GM20000 (cell line): ENCODE measurements around the gene PSMB3.

ENCODE experiments used
- DNase-seq: peaks from one replicate; pipeline ENCODE4 v3.0.0; 2012; ENCODE audit warnings: low spot score
- TF ChIP-seq, protein P1 (sequence below): IDR thresholded peaks from 2 replicates; pipeline ENCODE4 v1.5.1; 2012; ENCODE audit warnings: mild to moderate bottlenecking, control low read depth; ENCODE audit errors: extremely low read depth, missing control alignments

The PSMB3 gene

DNA sequence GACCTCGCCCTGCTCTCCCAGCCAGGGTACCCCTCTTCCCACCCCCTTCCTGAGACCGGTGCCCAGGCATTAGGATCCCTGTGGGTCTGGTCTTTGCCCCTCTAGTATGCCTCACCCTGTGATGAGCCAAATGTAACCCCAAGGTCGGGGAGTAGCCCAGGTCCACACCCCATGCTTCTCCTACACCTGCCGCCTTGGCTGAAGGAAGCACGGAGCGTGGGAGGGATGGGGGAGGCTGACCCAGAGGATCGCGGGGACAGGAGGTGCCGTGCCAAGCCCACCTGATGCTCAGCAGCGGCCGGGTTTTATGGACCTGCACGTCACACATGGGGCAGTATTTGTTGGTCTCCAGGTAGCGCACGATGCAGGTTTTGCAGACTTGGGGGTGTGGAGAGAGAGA is 13.2 kb upstream of the PSMB3 start:
- TF ChIP-seq, protein P1, sequence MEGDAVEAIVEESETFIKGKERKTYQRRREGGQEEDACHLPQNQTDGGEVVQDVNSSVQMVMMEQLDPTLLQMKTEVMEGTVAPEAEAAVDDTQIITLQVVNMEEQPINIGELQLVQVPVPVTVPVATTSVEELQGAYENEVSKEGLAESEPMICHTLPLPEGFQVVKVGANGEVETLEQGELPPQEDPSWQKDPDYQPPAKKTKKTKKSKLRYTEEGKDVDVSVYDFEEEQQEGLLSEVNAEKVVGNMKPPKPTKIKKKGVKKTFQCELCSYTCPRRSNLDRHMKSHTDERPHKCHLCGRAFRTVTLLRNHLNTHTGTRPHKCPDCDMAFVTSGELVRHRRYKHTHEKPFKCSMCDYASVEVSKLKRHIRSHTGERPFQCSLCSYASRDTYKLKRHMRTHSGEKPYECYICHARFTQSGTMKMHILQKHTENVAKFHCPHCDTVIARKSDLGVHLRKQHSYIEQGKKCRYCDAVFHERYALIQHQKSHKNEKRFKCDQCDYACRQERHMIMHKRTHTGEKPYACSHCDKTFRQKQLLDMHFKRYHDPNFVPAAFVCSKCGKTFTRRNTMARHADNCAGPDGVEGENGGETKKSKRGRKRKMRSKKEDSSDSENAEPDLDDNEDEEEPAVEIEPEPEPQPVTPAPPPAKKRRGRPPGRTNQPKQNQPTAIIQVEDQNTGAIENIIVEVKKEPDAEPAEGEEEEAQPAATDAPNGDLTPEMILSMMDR = no peak
- DNase-seq = no peak

DNA sequence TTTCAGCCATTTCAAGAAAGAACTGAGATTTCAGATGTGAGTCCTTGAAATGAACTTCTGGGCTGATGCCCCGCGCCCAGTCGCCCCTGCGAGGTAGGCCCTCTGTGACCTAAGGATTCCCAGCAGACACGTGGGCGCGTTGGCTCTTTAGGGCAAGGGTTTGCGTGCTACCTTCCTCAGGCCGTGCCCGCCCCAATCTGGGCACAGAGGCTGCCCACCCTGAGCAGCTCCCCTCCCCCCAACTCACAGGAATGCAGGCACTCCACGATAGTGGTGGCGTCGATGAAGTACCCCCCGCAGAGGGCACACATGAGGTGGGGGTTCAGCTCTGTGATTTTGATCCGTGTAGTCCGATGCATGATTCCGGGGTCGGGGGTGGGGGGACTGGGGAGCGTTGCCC is 12.5 kb upstream of the PSMB3 start:
- no peak for DNase-seq
- TF ChIP-seq, protein P1 = no peak

DNA sequence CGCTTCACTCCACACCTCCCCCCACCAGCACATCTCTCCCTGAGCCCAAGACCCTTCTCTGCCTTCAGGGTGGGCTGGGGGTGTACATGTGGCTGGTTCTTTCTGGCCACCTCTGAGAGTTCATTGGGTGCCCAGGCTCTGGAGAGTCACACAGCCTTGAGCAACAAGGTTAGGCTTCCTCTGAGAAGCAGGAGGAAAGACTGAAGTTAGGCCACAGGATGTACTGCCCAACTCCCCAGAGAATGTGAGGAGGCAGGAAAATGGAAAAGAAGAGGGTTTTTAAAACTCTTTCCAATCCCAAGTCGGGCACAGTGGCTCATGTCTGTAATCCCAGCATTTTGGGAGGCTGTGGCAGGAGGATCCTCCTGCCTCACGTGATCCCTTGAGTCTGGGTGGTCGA is 11.7 kb upstream of the PSMB3 start:
- peak; percentile 12 for DNase-seq
- TF ChIP-seq, protein P1 = no peak

GRCh38 chr17:38741461-38741860 is 11.1 kb upstream of the PSMB3 start:
- no peak for DNase-seq
- TF ChIP-seq, protein P1 = no peak

- no peak for DNase-seq
- TF ChIP-seq, protein P1 = no peak
These were observed 10.6 kb upstream of the PSMB3 start for GRCh38 chr17:38741921-38742410.

DNA sequence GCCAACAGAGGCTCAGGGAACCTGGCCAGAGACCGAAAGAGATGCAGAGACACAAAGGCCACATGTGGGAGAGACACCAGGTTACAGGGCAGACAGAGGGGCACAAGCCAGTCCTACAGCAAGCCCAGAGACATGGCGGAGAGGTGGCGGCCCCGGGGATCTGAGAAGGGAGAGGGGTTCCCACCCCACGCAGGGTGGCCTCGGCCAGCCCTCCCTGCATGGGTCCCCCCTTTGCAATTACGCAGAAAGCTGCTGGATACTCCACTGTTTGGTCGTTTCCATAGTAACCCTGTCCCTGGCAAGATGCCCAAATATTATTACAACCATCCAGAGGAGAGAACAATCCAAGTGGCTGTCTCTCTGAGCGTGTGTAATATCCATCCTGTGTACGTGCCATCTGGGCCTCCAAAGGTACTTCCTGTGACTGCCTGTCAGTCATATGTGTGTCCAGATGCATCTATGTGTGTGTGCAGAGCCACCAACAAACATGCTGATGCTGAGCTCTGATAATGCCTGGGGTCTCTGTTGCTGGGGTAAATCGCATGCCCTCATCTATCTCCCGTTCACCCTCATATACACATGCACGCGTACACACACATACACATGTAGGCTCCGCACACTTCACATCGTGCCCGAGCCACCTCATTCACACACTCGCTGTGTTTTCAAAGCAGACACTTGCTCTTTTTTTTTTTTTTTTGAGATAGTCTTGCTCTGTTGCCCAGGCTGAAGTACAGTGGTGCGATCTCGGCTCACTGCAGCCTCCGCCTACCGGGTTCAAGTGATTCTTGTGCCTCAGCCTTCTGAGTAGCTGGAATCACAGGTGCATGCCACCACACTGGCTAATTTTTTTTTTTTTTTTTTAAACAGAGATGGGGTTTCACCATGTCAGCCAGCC is 9.9 kb upstream of the PSMB3 start:
- TF ChIP-seq, protein P1 = no peak
- no peak for DNase-seq

DNA sequence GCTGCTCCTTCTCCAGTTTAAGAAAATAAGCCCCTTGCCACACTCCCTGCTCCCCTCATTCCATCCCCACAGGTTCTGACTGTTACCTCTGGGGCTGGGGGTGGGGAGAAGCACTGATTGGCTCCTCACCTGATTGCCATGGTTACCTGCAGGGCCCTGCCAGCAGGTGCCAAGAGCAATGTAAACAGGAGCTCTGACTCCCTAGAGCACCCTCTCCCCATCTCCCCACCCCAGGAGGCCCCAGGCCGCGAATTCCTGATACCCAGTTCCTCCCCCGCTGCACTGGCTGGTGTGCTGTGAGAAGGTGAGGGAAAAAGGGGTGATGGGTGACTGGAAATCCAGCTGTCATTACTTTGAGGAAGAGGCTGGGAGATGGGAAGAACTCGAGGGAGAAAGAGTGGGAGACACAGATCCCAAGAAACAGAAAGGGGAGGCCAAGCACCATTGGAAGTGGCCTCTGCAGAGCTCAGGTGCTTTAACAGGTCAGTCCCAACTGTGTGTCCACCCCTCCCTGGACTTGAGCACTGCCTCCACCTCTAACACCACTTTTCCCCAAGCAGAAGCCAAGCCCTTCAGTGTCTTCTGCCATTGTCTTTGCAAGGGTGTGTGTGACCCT is 8.9 kb upstream of the PSMB3 start:
- no peak for DNase-seq
- TF ChIP-seq, protein P1 = no peak
